GM23338 (cell line): ENCODE measurements around the gene FARP1. TPM values are rescaled to one million over a fixed set of nuclear protein-coding genes. Genes with fewer than 3 reads are reported as not detected.

ENCODE experiments used
- ATAC-seq: fragments of 200-7000 bp; cut with Tn5 transposase; 3 replicates; pipeline ENCODE4 v1.9.1; 2020
- DNase-seq: peaks from one replicate; pipeline ENCODE4 v3.0.0-alpha.2; 2015; ENCODE audit warnings: low spot score
- H2AFZ ChIP-seq: fragments of 200-600 bp; sonication (generic); 2 replicates; pipeline ENCODE4 v1.8.0; 2016; ENCODE audit warnings: antibody characterized with exemption, mild to moderate bottlenecking, moderate library complexity
- H3F3A ChIP-seq: fragments of 200-600 bp; sonication (generic); replicated peaks from 2 replicates; pipeline ENCODE4 v1.8.0; 2017; ENCODE audit warnings: antibody characterized with exemption, mixed run types, low read depth
- H3K27ac ChIP-seq: fragments of 200-600 bp; sonication (generic); 2 replicates; pipeline ENCODE4 v1.6.1; 2016; ENCODE audit warnings: low read depth
- H3K27me3 ChIP-seq: fragments of 200-600 bp; sonication (generic); 2 replicates; pipeline ENCODE4 v1.8.0; 2016; ENCODE audit warnings: mild to moderate bottlenecking, mixed run types, moderate library complexity; ENCODE audit not compliant: insufficient read depth
- H3K36me3 ChIP-seq: fragments of 200-600 bp; sonication (generic); 2 replicates; pipeline ENCODE4 v1.8.0; 2016; ENCODE audit warnings: mild to moderate bottlenecking; ENCODE audit not compliant: insufficient read depth
- H3K4me1 ChIP-seq: fragments of 200-600 bp; sonication (generic); 2 replicates; pipeline ENCODE4 v1.8.0; 2016; ENCODE audit warnings: mild to moderate bottlenecking, moderate library complexity; ENCODE audit not compliant: insufficient read depth
- H3K4me2 ChIP-seq: fragments of 200-600 bp; sonication (generic); 2 replicates; pipeline ENCODE4 v1.7.1; 2017; ENCODE audit warnings: mixed run types
- H3K4me3 ChIP-seq: fragments of 200-600 bp; sonication (generic); 2 replicates; pipeline ENCODE4 v1.6.1; 2016; ENCODE audit warnings: mixed run types
- H3K79me2 ChIP-seq: fragments of 200-600 bp; sonication (generic); replicated peaks from 2 replicates; pipeline ENCODE4 v1.8.0; 2017; ENCODE audit warnings: mild to moderate bottlenecking; ENCODE audit not compliant: insufficient read depth
- H3K9me2 ChIP-seq: fragments of 200-600 bp; sonication (generic); 2 replicates; pipeline ENCODE4 v1.8.0; 2017; ENCODE audit not compliant: insufficient read depth
- H4K20me1 ChIP-seq: fragments of 200-600 bp; sonication (generic); replicated peaks from 2 replicates; pipeline ENCODE4 v1.8.0; 2017; ENCODE audit warnings: mild to moderate bottlenecking; ENCODE audit not compliant: insufficient read depth
- H3K27ac Mint-ChIP-seq: 2 replicates; pipeline ENCODE4 v1.8.0; 2020; ENCODE audit warnings: inconsistent platforms, mild to moderate bottlenecking, moderate library complexity, mixed read lengths
- H3K27me3 Mint-ChIP-seq: 3 replicates; pipeline ENCODE4 v1.8.0; 2022; ENCODE audit warnings: low read depth, mild to moderate bottlenecking, moderate library complexity, mixed read lengths, inconsistent platforms; ENCODE audit not compliant: insufficient read depth, poor library complexity
- H3K36me3 Mint-ChIP-seq: 3 replicates; pipeline ENCODE4 v1.8.0; 2021; ENCODE audit warnings: low read depth, mild to moderate bottlenecking, inconsistent platforms, moderate library complexity, mixed read lengths
- H3K4me1 Mint-ChIP-seq: 3 replicates; pipeline ENCODE4 v1.8.0; 2020; ENCODE audit warnings: mild to moderate bottlenecking, inconsistent platforms, mixed read lengths
- H3K4me3 Mint-ChIP-seq: 3 replicates; pipeline ENCODE4 v1.8.0; 2021; ENCODE audit warnings: moderate library complexity, mild to moderate bottlenecking, inconsistent platforms, mixed read lengths
- H3K9me3 Mint-ChIP-seq: 3 replicates; pipeline ENCODE4 v1.8.0; 2020; ENCODE audit warnings: moderate library complexity, mild to moderate bottlenecking, inconsistent platforms, mixed read lengths
- CREB1 ChIP-seq: fragments of 250-450 bp; sonication (Bioruptor Pico); IDR thresholded peaks from 2 replicates; pipeline ENCODE4 v1.5.0; 2020; ENCODE audit warnings: low read depth, mild to moderate bottlenecking, moderate library complexity
- CTCF ChIP-seq, 2 experiments: fragments of 200-600 bp in 1 of 2; sonication (generic) in 1 of 2; conservative IDR thresholded peaks; 2 replicates each; pipeline versions ENCODE4 v1.5.1 to v1.6.1; 2016 to 2017; ENCODE audit warnings: antibody characterized with exemption in 2 of 2, low read depth in 2 of 2, mild to moderate bottlenecking in 2 of 2, moderate library complexity in 1 of 2
- ETS1 ChIP-seq: IDR thresholded peaks from 2 replicates; pipeline ENCODE4 v1.6.1; 2016; ENCODE audit warnings: antibody characterized with exemption
- EZH2 ChIP-seq: fragments of 200-600 bp; sonication (generic); IDR thresholded peaks from one replicate; pipeline ENCODE4 v1.8.0; 2017; ENCODE audit warnings: antibody characterized with exemption, mild to moderate bottlenecking, low read depth; ENCODE audit not compliant: unreplicated experiment
- EZH2phosphoT487 ChIP-seq: fragments of 200-600 bp; sonication (generic); IDR thresholded peaks from one replicate; pipeline ENCODE4 v1.8.1; 2018; ENCODE audit warnings: antibody characterized with exemption; ENCODE audit not compliant: unreplicated experiment
- JUNB ChIP-seq: IDR thresholded peaks from one replicate; pipeline ENCODE4 v1.6.1; 2016; ENCODE audit warnings: antibody characterized with exemption; ENCODE audit not compliant: unreplicated experiment
- NANOG ChIP-seq: IDR thresholded peaks from 2 replicates; pipeline ENCODE4 v1.6.1; 2016; ENCODE audit warnings: antibody characterized with exemption, borderline replicate concordance
- POLR2AphosphoS5 ChIP-seq: IDR thresholded peaks from 2 replicates; pipeline ENCODE4 v1.6.1; 2016; ENCODE audit warnings: antibody characterized with exemption, low read depth
- ZNF114 ChIP-seq: fragments of 250-450 bp; sonication (Bioruptor Pico); IDR thresholded peaks from 2 replicates; pipeline ENCODE4 v1.5.0; 2020; ENCODE audit warnings: mild to moderate bottlenecking, moderate library complexity
- ZNF331 ChIP-seq: fragments of 250-450 bp; sonication (Bioruptor Pico); IDR thresholded peaks from 2 replicates; pipeline ENCODE4 v1.5.0; 2020; ENCODE audit warnings: low read depth, mild to moderate bottlenecking, moderate library complexity
- ZNF462 ChIP-seq: fragments of 250-450 bp; sonication (Bioruptor Pico); IDR thresholded peaks from 2 replicates; pipeline ENCODE4 v1.5.0; 2020; ENCODE audit warnings: mild to moderate bottlenecking, moderate library complexity
- polyA plus RNA-seq: library from polyadenylated mRNA; unstranded; fragments of >200 nt; fragmentation: Nextera tagmentation; extraction: Ambion mirVana; gene quantifications from 2 replicates; pipeline ENCODE4 v1.2.1, GENCODE V29; 2016
- total RNA-seq: library from RNA; depleted of rRNA; stranded (reverse); fragments of >200 nt; shearing (Covaris generic); gene quantifications from 2 replicates; pipeline ENCODE4 v1.2.3, GENCODE V29; 2014

The FARP1 gene
- total and polyA plus RNA-seq, 2 experiments from 2014 or later, result 53.6 to 82.5 TPM

- Histone ChIP-seq H3K79me2 (no peaks in the 10 kb centered on the region), H3K4me1 (peaks cover 5% of the 10 kb centered on the region; the same call in 1 of the 2 replicates), H2AFZ (no peak overlapping the region), H3K36me3 (no peaks in the 10 kb centered on the region; the same call in 1 of the 2 replicates), H3F3A (no peaks in the 10 kb centered on the region), H3K27me3 (no peaks in the 10 kb centered on the region), H3K9me2 (no peaks in the 10 kb centered on the region), H4K20me1 (no peaks in the 10 kb centered on the region; the same call in 1 of the 2 replicates), H3K4me2 (no peak overlapping the region), H3K4me3 (no peak overlapping the region), H3K27ac (no peak overlapping the region)
- Mint-ChIP-seq H3K36me3 (peaks cover 6% of the 10 kb centered on the region; the same call in 2 of the 3 replicates), H3K4me1 (peaks cover 8% of the 10 kb centered on the region), H3K9me3 (no peaks in the 10 kb centered on the region), H3K27me3 (peaks cover 2% of the 10 kb centered on the region), H3K4me3 (no peak overlapping the region), H3K27ac (no peak overlapping the region)
- TF ChIP-seq EZH2 (no peak), ETS1 (no peak), NANOG (no peak), ZNF331 (CRISPR knock-in tag) (no peak), JUNB (no peak), CREB1 (CRISPR knock-in tag) (no peak)
- no peak for DNase-seq
- no peak for ATAC-seq
Measured at GRCh38 chr13:98407575-98407974, 264.7 kb downstream of the FARP1 start.

GRCh38 chr13:98409281-98409680 is 266.4 kb downstream of the FARP1 start:
- H3K36me3 ChIP-seq, result no peaks in the 10 kb centered on the region; the same call in 1 of the 2 replicates
- H3K27me3 ChIP-seq, result no peaks in the 10 kb centered on the region
- no peaks in the 10 kb centered on the region for H3K9me2 ChIP-seq
- Mint-ChIP-seq H3K27ac (no peak overlapping the region), H3K27me3 (peaks cover 4% of the 10 kb centered on the region), H3K4me1 (peaks cover 8% of the 10 kb centered on the region), H3K4me3 (no peak overlapping the region), H3K9me3 (no peaks in the 10 kb centered on the region), H3K36me3 (peaks cover 9% of the 10 kb centered on the region)
- H3F3A ChIP-seq, result no peaks in the 10 kb centered on the region
- no peaks in the 10 kb centered on the region; the same call in 1 of the 2 replicates for H4K20me1 ChIP-seq
- H2AFZ ChIP-seq, result no peak overlapping the region
- ATAC-seq, result no peak
- H3K4me1 ChIP-seq, result peaks cover 5% of the 10 kb centered on the region; the same call in 1 of the 2 replicates
- H3K4me2 ChIP-seq, result no peak overlapping the region
- H3K4me3 ChIP-seq, result no peak overlapping the region
- H3K79me2 ChIP-seq, result no peaks in the 10 kb centered on the region
- DNase-seq, result no peak
- no peak overlapping the region for H3K27ac ChIP-seq
- TF ChIP-seq EZH2, result no peak
- TF ChIP-seq ETS1, result no peak
- no peak for TF ChIP-seq EZH2phosphoT487
- TF ChIP-seq POLR2AphosphoS5, result no peak
- TF ChIP-seq CTCF (conservative IDR thresholded peaks at IDR 0.05; ENCODE audit: low read depth in 2 of 2), result no peak
- no peak for TF ChIP-seq ZNF114 (CRISPR knock-in tag)
- TF ChIP-seq CREB1 (CRISPR knock-in tag), result no peak
- no peak for TF ChIP-seq ZNF462
- TF ChIP-seq NANOG, result no peak
- TF ChIP-seq JUNB, result no peak
